Activated naive CD4-positive, alpha-beta T cell treated with anti-CD3 and anti-CD28 coated beads, Interleukin-2, amount 10 ng/mL, durations not matched to agents 5 hours and 36 hours (primary cell): Measurements from ENCODE around the gene SRSF5. TPM values are rescaled to one million over a fixed set of nuclear protein-coding genes. Genes with fewer than 3 reads are reported as not detected.

ENCODE experiments used
- total RNA-seq, 2 experiments: library from RNA; stranded (reverse); gene quantifications; one replicate each; pipeline ENCODE4 v1.2.3, GENCODE V29; 2021

The SRSF5 gene
- 100 to 1,000 TPM; 434 to 463 TPM for total RNA-seq

GRCh38 chr14:69766984-69767368, at the start of gene SRSF5:
TSS of gene SRSF5 (plus strand) at chr14:69767142. CDS start at chr14:69768157, 1,015 bp downstream.

DNA sequence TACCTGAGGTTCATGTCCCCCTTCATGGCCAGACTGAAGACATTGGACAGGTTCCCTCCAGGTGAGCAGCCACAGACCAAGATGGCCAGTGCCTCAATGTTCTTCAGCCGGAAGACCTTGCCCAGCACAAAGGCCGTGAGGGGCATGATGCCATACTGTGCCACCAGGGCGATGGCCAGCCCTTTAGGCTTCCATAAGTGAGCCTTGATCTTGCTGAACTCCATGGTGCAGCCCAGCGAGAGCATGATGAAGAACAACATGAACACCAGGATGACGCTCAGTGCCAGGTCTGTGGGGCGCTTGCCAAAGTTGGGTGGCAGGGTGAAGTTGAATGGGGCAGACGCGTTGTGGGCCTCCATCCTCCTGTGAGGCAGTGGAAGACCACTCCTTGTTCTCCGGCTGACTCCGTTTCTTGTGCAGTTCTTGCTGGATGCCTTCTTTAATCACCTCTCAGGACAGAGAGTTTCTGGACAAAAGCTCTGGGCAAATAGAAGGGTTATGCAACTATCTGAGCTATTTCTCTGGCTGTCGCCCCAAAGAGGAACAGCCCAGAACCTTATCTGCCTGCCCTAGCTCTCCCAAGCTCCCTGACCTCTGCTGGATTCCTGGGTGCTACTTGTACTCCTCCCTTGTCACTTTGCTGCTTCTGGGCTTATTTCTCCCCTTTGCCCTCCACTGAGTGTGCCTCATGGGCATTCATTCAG, 30.0 kb downstream of the SRSF5 start, which contains the start of gene SLC10A1:
Gene SLC10A1, minus strand, starts transcription at position 445 of the 704 bp plus-strand sequence. Its CDS starts 86 bp downstream, at position 359.

Other genes with a start within 250 kb of the SRSF5 start
- gene CCDC177, start 192.3 kb upstream of the SRSF5 start, total RNA-seq, result not detected
- 10 to 100 TPM; 45.3 to 47.5 TPM for gene SUSD6, start 155.5 kb upstream of the SRSF5 start, total RNA-seq
- not detected for gene SLC10A1, start 30.1 kb downstream of the SRSF5 start, total RNA-seq
- gene SMOC1, start 112.3 kb downstream of the SRSF5 start, total RNA-seq, result not detected